Measurements from ENCODE around the gene MDH2.
"Not testable (repeated sequence)": the region's sequence is repeated elsewhere in the genome, so short reads cannot be mapped to it uniquely, and the experiment has no call there.

Gene MDH2

DNA sequence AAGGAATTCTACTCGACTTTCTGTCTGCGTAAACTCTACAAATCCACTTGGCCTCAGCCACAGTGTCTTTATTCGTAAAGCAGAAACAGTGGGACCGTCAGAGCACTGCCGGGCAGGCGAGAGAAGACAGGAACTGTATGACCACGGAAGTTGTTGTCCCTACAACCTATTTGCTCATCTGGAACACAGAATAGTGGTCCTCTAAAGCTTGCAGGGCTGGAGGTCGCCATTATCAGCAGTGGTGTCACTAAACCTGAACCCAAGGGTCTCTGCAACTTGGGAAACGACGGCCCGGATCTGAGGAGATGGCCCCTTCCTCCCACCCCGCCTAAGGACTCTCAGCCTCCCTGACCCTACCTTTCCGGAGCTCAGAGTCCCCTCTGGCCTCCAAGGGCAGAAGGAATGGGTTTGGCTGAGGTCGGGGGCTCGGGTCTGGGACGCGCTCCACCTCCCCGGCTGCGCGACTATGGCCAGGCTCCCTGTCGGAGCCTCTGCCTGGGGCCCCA is 548 bp upstream of the MDH2 start:
- in situ Hi-C loops (cut with HindIII; ENCODE audit: low sequenced_read_pairs): no loop called here

DNA sequence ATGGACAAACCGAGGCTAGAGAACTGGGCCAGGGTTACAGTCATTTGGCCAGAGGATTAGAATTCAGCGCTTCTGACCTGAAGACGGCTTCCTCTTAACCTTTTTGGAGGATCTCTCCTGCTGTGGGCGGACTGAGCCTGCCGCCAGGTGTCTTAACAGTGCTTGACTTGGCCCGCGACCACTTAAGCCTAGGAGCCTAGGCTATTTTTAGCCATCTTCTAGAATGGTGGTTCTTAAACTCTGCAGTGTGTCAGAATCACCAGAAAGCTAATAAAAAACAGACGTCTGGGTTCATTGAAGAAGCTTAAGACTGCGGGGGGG is 722 bp downstream of the MDH2 start:
- in situ Hi-C loops (cut with HindIII; ENCODE audit: low sequenced_read_pairs): no loop called here

DNA sequence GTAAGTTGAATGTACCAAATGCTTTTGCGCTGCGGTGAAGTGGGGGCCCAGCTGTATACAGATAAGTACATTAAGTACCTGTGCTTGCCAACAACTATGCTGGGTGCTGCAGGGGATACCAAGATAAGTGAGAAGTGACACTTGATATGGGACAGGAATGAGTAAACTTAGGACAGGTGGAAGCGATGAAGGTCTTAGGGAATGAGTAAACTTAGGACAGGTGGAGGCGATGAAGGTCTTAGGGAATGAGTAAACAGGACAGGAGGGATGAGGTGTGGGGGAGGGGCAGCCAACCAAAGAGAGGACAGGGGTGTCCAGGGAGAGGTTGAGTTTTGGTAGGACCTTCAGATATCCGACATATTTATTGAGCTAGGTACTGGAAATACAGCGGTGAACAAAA is 1.4 kb downstream of the MDH2 start:
- in situ Hi-C loops (cut with HindIII; ENCODE audit: low sequenced_read_pairs): no loop called here

DNA sequence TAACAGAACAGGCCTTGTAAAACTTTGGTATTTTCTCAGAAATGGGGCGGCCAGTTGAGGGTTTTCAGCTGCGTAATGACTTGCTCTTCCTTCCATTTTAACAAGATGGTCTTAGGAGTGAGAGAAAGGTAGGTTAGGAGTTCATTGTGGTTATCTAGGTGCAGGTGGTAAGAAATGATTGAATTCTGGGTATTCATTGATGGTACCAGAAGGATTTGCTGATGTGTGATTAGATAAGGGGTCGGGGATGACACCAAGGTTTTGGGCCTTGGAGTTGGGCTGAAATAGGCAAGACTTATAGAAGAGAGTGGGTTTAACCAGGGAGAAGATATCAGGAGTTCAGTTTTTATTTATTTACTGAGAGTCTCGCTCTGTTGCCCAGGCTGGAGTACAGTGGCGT is 2.6 kb downstream of the MDH2 start:
- in situ Hi-C loops (cut with HindIII; ENCODE audit: low sequenced_read_pairs): no loop called here

DNA sequence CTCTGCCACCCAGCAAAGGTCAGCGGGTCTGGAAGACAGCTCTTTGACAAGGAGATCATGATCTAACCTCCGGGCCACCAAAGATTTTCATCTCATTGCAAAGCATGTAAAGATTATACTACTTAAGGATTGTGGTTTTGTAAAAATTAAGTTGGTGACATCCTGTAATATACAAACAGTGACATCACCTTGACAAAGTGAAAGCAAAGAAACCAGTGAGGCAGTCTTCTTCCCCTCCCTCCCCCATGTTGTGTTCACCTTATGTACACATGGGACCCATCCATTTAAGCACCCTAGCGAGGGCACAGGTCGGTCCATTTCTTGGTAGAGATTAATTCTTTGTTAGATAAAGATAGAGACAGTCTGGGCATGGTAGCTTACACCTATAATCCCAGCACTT is 3.9 kb downstream of the MDH2 start:
- in situ Hi-C loops (cut with HindIII; ENCODE audit: low sequenced_read_pairs): no loop called here

DNA sequence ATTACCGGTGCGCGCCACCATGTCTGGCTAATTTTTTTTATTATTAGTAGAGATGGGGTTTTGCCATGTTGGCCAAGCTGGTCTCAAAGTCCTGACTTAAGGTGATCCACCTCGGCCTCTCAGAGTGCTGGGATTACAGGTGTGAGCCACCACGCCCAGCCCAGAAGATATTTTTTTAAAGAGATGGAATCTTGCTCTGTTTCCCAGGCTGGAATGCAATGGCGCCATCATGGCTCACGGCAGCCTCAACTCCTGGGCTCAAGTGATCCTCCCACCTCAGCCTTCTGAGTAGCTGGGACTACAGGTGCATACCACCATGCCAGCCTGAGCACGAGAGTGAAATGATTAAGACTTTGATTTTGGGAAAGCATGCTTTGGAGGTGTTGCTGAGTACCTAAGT is 4.8 kb downstream of the MDH2 start:
- in situ Hi-C loops (cut with HindIII; ENCODE audit: low sequenced_read_pairs): not testable (repeated sequence)

DNA sequence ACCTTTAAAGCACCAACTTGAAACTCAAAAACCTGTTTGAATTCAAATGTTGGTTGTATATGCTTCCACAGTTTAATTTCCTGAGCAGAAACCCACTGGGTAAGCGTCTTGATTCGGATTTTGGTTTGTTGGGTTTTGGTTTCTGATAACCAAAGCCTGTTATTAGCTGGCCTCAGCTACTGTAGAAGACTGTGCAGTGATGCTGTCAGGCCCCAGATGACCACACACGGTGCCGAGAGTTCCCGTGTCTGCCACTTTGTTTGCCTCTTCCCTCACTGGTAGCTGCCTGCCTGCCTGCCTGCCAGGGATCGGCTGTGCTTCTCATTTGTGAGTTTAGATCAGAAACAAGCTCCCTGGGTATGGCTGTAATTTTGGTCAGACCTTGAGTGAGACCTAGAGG is 5.6 kb downstream of the MDH2 start:
- in situ Hi-C loops (cut with HindIII; ENCODE audit: low sequenced_read_pairs): no loop called here

DNA sequence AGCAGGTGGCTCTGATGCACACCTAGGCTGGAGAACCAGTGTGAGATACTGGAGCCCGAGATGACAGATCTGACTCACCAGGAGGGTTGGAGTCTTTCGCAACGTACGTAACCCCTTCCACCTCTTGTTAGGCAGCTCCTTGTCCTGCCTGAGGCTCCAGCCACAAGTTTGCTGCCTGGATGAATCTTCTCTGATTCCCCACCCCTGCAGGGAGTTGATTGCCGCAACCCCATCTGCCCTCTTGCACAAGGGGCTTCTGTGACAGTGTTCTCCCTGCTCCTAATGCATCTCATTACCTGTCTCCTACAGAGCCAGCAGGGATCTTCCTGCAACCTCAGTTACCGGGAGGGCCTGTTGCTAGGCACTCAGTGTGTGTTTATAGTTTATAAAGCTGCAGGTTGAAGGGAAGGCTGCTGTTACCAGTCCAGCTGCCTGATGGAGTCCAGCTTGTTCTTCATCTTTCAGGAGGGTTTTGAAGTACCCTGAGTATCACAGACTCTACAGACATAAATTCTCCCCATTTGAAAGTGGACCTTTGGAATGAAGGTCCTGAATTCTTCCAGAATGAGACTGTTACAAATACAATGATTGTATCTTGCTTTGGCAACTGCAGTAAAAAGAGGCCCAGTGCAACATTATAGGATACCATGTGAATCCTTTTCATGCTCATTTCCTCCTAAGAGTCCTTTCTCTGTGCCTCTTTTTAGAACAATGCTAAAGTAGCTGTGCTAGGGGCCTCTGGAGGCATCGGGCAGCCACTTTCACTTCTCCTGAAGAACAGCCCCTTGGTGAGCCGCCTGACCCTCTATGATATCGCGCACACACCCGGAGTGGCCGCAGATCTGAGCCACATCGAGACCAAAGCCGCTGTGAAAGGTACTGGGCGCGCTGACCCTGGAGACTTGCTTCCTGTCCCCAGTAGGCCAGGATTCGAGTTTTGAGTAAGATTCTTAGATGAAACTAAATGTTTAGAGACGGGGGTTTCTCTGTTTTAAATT is 6.5 kb downstream of the MDH2 start:
- in situ Hi-C loops (cut with HindIII; ENCODE audit: low sequenced_read_pairs): no loop called here

DNA sequence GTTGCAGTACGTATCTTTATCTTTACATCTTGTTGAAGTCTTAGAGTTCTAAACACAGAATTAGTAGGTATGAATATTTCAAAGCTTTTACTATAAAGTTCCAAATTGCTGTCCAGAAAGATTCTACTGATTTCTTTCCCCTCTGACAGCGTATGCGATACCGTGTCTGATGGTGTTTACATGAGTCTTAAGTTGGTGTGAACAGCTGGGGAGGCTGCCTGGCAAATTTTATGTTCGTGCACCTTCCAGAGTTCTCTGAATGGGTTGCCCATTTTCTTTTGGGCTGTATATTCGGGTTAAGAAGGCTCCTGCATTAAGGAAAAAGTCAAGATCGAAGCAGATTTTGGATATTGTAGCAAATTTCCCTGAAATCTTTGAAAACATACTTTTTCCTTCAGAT is 8.3 kb downstream of the MDH2 start:
- in situ Hi-C loops (cut with HindIII; ENCODE audit: low sequenced_read_pairs): no loop called here

DNA sequence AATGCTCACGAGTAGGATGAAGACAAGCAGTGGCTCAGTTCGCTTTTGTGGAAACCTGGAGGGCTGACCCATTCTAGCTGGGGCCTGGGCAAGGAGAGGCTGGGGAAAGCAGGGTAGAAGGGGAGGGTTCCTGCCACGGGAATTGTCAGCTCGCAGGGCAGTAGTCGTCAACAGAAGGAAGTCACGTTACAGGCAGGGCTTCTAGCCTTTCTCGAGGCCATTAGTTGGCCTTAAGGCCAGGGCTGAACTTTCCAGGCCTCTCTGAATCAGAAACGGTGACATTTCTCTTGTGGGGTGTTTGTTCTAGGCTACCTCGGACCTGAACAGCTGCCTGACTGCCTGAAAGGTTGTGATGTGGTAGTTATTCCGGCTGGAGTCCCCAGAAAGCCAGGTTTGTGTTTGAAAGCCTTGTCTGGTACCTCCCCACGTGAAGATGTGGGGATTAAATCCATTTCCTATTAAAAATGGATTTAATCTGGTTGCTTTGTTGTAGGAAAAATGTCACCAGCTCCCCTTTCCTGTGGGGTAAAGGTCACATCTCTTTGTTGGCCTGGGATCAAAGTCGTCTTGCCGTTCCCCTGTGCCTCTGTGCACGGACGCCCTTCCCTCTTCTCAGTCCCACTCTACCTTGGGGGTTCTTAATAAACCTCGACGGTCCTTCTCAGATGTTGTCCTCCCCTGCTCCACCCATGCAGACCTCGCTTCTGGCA is 9.4 kb downstream of the MDH2 start:
- in situ Hi-C loops (cut with HindIII; ENCODE audit: low sequenced_read_pairs): no loop called here

DNA sequence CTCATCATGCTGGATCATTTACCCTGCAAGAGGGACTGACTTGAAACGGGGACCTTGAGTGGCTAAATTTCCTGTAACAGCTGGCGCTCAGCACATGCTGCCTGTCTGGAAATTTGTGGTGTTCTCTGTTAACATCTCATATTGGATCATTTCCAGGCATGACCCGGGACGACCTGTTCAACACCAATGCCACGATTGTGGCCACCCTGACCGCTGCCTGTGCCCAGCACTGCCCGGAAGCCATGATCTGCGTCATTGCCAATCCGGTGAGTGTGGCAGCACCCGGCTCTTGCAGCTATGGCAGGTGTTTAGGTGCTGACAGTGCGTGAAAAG is 9.9 kb downstream of the MDH2 start:
- in situ Hi-C loops (cut with HindIII; ENCODE audit: low sequenced_read_pairs): no loop called here

DNA sequence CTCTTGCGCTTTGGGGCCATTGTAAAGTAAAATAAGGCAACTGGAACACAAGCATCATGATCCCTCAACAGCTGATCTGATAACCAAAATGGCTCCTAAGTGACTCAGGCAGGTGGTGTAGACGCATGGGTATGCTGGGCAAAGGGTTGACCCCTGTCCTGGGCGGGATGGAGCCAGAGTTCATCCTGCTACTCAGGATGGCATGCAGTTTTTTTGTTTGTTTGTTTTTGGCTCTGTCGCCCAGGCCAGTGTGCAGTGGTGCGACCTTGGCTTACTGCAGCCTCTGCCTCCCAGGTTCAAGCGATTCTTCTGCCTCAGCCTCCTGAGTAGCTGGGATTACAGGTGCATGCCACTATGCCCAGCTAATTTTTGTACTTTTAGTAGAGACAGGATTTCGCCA is 10.8 kb downstream of the MDH2 start:
- in situ Hi-C loops (cut with HindIII; ENCODE audit: low sequenced_read_pairs): not testable (repeated sequence)

DNA sequence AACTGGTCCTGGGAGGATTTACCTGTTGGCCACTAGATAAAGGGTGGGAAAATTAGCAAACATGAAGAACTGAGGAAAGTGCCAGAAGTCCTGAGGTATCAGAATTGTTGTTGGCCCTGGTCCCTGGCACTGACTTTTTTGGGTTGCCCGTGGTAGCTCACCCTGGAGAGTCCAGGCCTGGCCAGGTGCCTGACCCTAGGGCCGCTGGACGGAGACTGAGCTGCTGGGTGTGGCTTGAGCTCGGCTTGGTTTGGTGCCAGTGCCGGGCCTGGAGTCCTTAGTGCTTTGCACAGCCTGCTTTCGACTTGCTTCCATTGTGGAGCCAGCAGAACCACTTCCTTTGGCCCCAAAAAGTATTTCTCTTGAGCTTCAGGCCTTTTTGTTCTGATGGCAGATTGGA is 12.9 kb downstream of the MDH2 start:
- in situ Hi-C loops (cut with HindIII; ENCODE audit: low sequenced_read_pairs): no loop called here

DNA sequence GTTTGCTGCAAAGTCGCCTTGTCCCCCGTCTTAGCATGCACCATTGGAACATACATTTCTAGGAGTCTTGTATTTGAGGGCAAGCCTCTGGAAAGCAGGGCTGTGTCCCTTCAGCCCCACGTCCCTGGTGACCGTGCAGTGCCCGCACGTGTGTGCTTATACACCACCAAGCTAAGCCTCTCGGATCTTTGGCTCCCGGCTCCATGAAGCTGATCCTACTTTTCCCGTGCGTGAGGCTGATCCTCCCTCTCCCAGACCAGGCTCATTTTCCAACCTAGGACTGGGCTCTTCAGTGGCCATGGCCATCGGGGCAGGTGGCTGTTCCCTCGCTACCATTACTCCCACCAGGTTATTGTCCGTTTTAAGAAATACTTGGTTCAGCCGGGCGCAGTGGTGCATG is 14.3 kb downstream of the MDH2 start:
- in situ Hi-C loops (cut with HindIII; ENCODE audit: low sequenced_read_pairs): no loop called here

DNA sequence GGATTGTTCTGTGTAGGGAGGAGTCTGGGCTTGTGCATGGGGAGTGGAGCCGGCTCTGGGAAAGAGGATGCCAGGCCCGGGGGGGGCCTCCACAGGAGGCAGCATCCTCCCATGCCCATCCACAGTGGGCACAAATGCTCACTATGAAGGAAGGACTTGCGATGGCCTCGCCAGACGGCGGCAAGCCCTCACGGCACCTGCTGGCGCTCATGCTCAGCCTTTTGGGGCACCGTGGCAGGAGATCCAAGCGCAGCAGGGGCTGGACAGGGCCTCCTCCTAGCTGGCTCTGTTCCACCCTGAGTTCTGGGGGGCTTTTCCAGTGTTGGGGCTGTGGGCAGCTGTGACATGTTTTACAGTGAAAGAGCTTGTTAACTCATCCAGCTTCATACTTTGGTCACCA is 15.2 kb downstream of the MDH2 start:
- in situ Hi-C loops (cut with HindIII; ENCODE audit: low sequenced_read_pairs): no loop called here

DNA sequence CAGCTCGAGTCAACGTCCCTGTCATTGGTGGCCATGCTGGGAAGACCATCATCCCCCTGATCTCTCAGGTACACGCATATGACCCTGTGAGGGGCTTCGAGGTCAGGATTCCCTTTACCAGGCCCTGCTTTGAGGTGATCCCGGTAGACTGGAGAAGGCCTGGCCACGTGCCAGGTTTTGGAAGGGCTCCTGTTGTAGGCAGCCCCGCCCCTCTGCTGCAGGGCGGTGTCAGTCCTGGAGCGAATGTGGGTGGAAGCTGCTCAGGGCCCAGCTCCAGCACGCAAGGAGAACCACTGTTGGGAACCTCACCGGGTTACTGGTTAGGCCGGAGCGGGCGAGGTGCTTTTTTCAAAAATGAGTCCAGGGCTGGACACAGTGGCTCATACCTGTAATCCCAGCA is 15.6 kb downstream of the MDH2 start:
- in situ Hi-C loops (cut with HindIII; ENCODE audit: low sequenced_read_pairs): no loop called here

DNA sequence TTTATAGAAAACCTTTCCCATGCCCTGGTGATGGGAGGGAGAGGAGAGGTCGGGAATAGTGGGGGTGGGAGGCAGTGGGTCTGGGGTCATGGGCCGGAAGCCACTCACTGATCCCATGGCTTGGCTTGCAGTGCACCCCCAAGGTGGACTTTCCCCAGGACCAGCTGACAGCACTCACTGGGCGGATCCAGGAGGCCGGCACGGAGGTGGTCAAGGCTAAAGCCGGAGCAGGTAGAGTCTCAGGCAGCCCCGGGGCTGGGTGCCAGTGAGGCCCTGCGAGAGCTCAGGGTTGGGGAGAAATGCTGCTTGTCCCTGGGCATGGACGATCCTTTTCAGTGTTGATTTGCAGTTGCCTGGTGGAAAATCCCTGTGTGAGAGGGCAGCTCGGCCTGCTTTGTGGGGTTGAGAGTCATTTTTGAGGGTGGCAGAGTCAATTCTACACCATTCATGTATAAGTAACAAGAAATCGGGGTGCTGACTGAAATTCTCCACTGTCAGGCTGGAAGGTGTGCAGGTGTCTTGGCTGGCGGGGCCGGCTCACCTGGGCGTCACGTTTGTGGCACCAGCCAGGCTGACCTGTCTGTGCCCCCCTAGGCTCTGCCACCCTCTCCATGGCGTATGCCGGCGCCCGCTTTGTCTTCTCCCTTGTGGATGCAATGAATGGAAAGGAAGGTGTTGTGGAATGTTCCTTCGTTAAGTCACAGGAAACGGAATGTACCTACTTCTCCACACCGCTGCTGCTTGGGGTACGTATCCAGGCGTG is 16.5 kb downstream of the MDH2 start:
- in situ Hi-C loops (cut with HindIII; ENCODE audit: low sequenced_read_pairs): no loop called here

DNA sequence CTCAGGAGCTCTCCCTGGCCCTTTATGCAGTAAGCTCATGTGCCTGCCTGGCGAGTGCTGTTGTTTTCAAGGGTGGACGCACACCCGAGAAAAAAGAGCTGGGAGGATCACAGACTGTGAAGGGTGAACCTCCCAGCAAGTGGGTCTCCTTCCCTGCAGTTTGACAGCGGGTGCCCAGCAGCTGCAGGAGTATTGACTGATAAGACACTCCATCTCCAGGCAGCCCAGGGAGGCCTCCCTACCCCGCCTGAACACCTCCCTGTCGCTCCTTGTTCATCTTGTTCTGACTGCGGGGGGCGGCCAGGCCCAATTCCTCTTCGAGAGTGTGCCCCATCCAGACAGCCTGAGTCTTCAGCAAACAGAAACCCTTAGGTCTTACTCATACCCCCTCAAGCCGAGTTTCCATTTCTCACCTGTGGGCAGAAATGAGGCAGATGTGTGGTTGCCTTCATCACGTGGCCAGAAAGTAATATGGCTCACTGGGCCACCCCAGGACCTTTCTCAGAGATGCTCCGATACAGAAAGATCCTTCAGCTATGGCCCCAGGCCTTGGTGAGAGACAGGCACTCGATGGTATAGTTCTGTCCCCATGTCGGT is 17.2 kb downstream of the MDH2 start:
- in situ Hi-C loops (cut with HindIII; ENCODE audit: low sequenced_read_pairs): no loop called here

DNA sequence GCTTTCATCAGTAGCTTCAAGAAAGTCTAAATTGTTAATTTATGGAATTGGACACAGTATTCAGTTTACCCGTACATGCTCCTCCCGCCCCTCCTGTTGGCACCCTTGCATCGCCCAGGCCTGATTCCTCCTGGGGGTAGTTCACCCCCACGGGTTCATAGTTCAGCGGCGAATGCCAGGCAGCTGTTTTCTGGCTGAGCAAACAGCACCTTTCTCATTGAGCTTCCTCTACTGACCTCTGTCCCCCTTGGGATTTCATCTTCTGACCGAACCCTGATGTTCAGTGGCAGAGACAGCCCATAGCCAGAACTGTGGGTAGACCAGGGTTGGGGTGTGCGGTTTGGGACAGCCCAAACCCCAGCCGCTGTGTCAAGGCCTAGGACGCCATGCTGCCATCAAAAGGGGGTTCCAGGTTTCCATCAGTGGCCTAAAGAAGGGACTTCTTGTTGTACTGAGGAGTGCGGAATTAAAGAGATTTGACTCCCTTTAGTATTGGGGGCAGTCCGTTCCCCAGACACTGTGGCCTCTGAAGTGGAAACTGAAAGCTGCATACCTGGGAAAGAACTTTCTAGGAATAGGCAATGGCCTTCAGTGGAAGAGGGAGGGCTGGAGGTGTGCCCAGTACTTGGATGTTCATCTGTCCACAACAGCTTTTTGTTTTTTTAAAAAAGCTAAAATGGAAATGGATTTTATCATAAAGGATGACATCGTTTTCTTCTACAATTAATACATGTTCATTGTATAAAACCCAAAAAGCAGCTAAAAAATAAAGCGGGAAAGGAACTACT is 19.0 kb downstream of the MDH2 start:
- in situ Hi-C loops (cut with HindIII; ENCODE audit: low sequenced_read_pairs): no loop called here

DNA sequence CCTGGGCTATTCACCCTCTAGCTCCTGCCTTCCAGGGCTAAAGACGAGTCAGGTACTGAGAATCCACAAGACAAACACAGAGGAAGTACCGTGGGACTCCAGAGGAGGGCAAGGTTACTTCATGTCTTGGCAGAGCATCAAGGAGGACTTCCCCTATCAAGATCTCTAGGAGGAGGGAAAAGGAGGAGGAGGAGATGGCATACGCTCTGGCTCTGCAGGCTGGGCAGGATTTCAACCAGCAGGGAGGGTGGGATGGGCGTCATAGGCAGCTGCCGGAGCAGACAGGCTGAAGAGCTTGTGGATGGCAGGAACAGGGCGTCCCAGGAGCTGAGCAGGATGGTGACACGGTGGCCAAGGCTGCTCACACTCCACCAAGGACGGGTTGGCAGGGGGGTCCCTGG is 21.3 kb downstream of the MDH2 start:
- in situ Hi-C loops (cut with HindIII; ENCODE audit: low sequenced_read_pairs): no loop called here
